HCT116 (cell line): ENCODE measurements around the gene ENOX1.

ENCODE experiments used
- CTCF ChIP-seq, 3 experiments: fragments of 200-600 bp in 1 of 3; sonication (generic) in 1 of 3; IDR thresholded peaks in 2 of 3; conservative IDR thresholded peaks in 1 of 3; 2 replicates each; pipeline ENCODE4 v1.5.1; 2012 to 2017; ENCODE audit warnings: low read depth in 2 of 3, low read length in 2 of 3, antibody characterized with exemption in 1 of 3, borderline replicate concordance in 1 of 3, control low read depth in 1 of 3, mild to moderate bottlenecking in 1 of 3, mixed read lengths in 1 of 3, mixed run types in 1 of 3, moderate library complexity in 1 of 3; ENCODE audit not compliant: insufficient read depth in 1 of 3
- POLR2AphosphoS5 ChIP-seq: IDR thresholded peaks from 2 replicates; pipeline ENCODE4 v1.6.1; 2011; ENCODE audit warnings: mild to moderate bottlenecking, low read depth, low read length, moderate library complexity

DNA sequence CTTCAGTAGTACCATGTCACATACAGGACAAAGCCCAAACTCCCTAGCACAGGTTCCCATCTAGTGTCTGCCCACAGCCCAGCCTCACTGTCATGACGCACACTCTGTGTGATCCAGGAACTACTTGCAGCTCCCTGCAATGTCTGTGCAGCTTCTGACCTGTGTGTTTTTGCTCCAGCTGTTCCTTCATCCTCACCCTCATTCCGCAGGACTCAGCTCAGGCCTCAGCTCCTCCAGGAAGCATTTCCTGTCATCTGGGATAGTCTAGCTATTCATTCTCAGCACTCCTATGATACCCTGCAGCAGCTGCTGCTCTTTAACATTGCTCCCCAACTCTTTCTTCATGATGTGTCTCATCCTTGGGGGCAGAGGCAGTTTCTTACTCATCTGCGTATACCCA lies 56.1 kb downstream of the ENOX1 start:
- TF ChIP-seq POLR2AphosphoS5 (no peak), CTCF (IDR thresholded peaks at IDR 0.05 in 2 of 3, conservative IDR thresholded peaks at IDR 0.05 in 1 of 3; ENCODE audit: borderline replicate concordance in 1 of 3, insufficient read depth in 1 of 3, low read depth in 2 of 3, low read length in 2 of 3) (no peak)
